MCF 10A (cell line): Measurements from ENCODE around the gene STC2. TPM values are rescaled to one million over a fixed set of nuclear protein-coding genes. Genes with fewer than 3 reads are reported as not detected.

Experiments used
- BruUV-seq: library from RNA; stranded (reverse); fragments of 400-500 nt; replicated peaks from 2 replicates; lab custom pipeline; 2021; lab: Mats Ljungman, UMichigan
- CTCF ChIA-PET: fragments of 300-600 bp; sonication (Branson Sonifier 250); formaldehyde crosslinking; extraction: SDS; loops from one replicate; lab custom pipeline; 2021; ENCODE audit warnings: antibody characterized with exemption, inconsistent platforms; lab: Yijun Ruan, JAX
- POLR2A ChIA-PET: fragments of 300-600, 350-650 bp; sonication (Branson Sonifier 250); formaldehyde crosslinking; extraction: SDS; loops from one replicate; lab custom pipeline; 2020; ENCODE audit warnings: antibody characterized with exemption, inconsistent platforms; lab: Yijun Ruan, JAX
- DNase-seq: peaks from one replicate; pipeline ENCODE4 v3.0.0-alpha.2; 2018; ENCODE audit not compliant: unreplicated experiment
- H3K27ac Mint-ChIP-seq: one replicate; pipeline ENCODE4 v1.8.0; 2022; ENCODE audit warnings: mild to moderate bottlenecking, low read depth, mixed read lengths; ENCODE audit not compliant: unreplicated experiment
- H3K27me3 Mint-ChIP-seq: one replicate; pipeline ENCODE4 v1.8.0; 2022; ENCODE audit warnings: mixed read lengths; ENCODE audit not compliant: insufficient read depth, unreplicated experiment
- H3K36me3 Mint-ChIP-seq: one replicate; pipeline ENCODE4 v1.8.0; 2022; ENCODE audit warnings: mild to moderate bottlenecking, moderate library complexity, mixed read lengths; ENCODE audit not compliant: insufficient read depth, unreplicated experiment
- H3K4me1 Mint-ChIP-seq: one replicate; pipeline ENCODE4 v1.8.0; 2022; ENCODE audit warnings: mixed read lengths; ENCODE audit not compliant: insufficient read depth, unreplicated experiment
- H3K4me3 Mint-ChIP-seq: one replicate; pipeline ENCODE4 v1.8.0; 2022; ENCODE audit warnings: mild to moderate bottlenecking, moderate library complexity, mixed read lengths; ENCODE audit not compliant: unreplicated experiment
- H3K9me3 Mint-ChIP-seq: one replicate; pipeline ENCODE4 v1.8.0; 2022; ENCODE audit warnings: mixed read lengths; ENCODE audit not compliant: unreplicated experiment
- CTCF ChIP-seq: fragments of 200-600 bp; IDR thresholded peaks from one replicate; pipeline ENCODE4 v1.8.0; 2022; ENCODE audit warnings: antibody characterized with exemption, mild to moderate bottlenecking; ENCODE audit not compliant: unreplicated experiment
- intact Hi-C: fragments of 100-400 bp; cut with micrococcal nuclease; formaldehyde crosslinking; loops from 2 replicates; pipeline ENCODE4 v1.14.1; 2022
- total RNA-seq: library from RNA; stranded (reverse); gene quantifications from 2 replicates; pipeline ENCODE4 v1.2.3, GENCODE V29; 2022

Gene STC2
- total RNA-seq, 1 experiment from 2014 or later = 414 TPM

GRCh38 chr5:173311818-173312585, 16.2 kb downstream of the STC2 start:
- BruUV-seq = no TSS peak
- H3K27ac Mint-ChIP-seq = no peak overlapping the region
- H3K27me3 Mint-ChIP-seq = no peaks in the 10 kb centered on the region
- ChIA-PET CTCF (interaction anchor here (0.6 to 2.0 kb wide), 7 partner anchors 9 to 329 kb away, joined by 3 to 12 read pairs (median 5); partner anchors contain the start of genes ATP6V0E1 and STC2), POLR2A (interaction anchor here (0.7 to 7.5 kb wide), 5 partner anchors 15 to 304 kb away, joined by 3 to 60 read pairs (median 4); partner anchors contain the start of gene STC2)
- H3K4me1 Mint-ChIP-seq = peaks cover 15% of the 10 kb centered on the region
- DNase-seq = no peak
- H3K36me3 Mint-ChIP-seq = peaks cover 21% of the 10 kb centered on the region
- intact Hi-C loops = loop anchor here (5.0 kb wide), 1 partner anchor 260 kb away; no protein-coding TSS in a partner anchor
- TF ChIP-seq CTCF = no peak
- peaks cover 13% of the 10 kb centered on the region for H3K9me3 Mint-ChIP-seq
- H3K4me3 Mint-ChIP-seq = no peak overlapping the region

GRCh38 chr5:173310861-173311785, 17.1 kb downstream of the STC2 start:
- TF ChIP-seq CTCF = no peak
- ChIA-PET POLR2A (interaction anchor here (0.6 to 7.5 kb wide), 3 partner anchors 17 to 327 kb away, joined by 3 to 60 read pairs (median 6); partner anchors contain the start of genes ATP6V0E1 and STC2), CTCF (interaction anchor here (0.6 to 2.0 kb wide), 8 partner anchors 10 to 669 kb away, joined by 3 to 12 read pairs (median 4); partner anchors contain the start of gene ATP6V0E1)
- peaks cover 13% of the 10 kb centered on the region for H3K9me3 Mint-ChIP-seq
- peaks cover 12% of the 10 kb centered on the region for H3K36me3 Mint-ChIP-seq
- H3K27me3 Mint-ChIP-seq = no peaks in the 10 kb centered on the region
- peak overlapping the region; percentile 70 for H3K27ac Mint-ChIP-seq
- intact Hi-C loops = loop anchor here (5.0 kb wide), 1 partner anchor 261 kb away; no protein-coding TSS in a partner anchor
- H3K4me3 Mint-ChIP-seq = peak overlapping the region; percentile 24
- peaks cover 10% of the 10 kb centered on the region for H3K4me1 Mint-ChIP-seq
- BruUV-seq = no TSS peak
- peak; percentile 52 for DNase-seq

- H3K4me1 Mint-ChIP-seq = peaks cover 9% of the 10 kb centered on the region
- no TSS peak for BruUV-seq
- peaks cover 13% of the 10 kb centered on the region for H3K9me3 Mint-ChIP-seq
- DNase-seq = no peak
- H3K27ac Mint-ChIP-seq = peak overlapping the region; percentile 70
- no peak for TF ChIP-seq CTCF
- no peaks in the 10 kb centered on the region for H3K27me3 Mint-ChIP-seq
- peaks cover 4% of the 10 kb centered on the region for H3K36me3 Mint-ChIP-seq
- ChIA-PET CTCF (interaction anchor here (1.1 to 2.0 kb wide), 4 partner anchors 14 to 264 kb away, joined by 3 to 12 read pairs (median 6); no protein-coding TSS in a partner anchor), POLR2A (interaction anchor here (1.4 to 7.5 kb wide), 2 partner anchors 18 to 326 kb away, joined by 6 to 60 read pairs; partner anchors contain the start of genes ATP6V0E1 and STC2)
- no peak overlapping the region for H3K4me3 Mint-ChIP-seq
- intact Hi-C loops = loop anchor here (5.0 kb wide), 1 partner anchor 262 kb away; no protein-coding TSS in a partner anchor
These were observed 17.9 kb downstream of the STC2 start for GRCh38 chr5:173310218-173310769.
